Daoy (cell line): Measurements from ENCODE around the gene GPR152. TPM values are rescaled to one million over a fixed set of nuclear protein-coding genes. Genes with fewer than 3 reads are reported as not detected.
"Not testable (repeated sequence)": the region's sequence is repeated elsewhere in the genome, so short reads cannot be mapped to it uniquely, and the experiment has no call there.

Experiments
- DNase-seq: peaks from one replicate; pipeline ENCODE4 v3.0.0-alpha.2; 2015; ENCODE audit warnings: low read depth
- total RNA-seq: library from RNA; depleted of rRNA; stranded (reverse); fragments of >200 nt; shearing (Covaris generic); gene quantifications from 2 replicates; pipeline ENCODE4 v1.2.3, GENCODE V29; 2014

The GPR152 gene
- total RNA-seq, 1 experiment from 2014 or later = not detected

DNA sequence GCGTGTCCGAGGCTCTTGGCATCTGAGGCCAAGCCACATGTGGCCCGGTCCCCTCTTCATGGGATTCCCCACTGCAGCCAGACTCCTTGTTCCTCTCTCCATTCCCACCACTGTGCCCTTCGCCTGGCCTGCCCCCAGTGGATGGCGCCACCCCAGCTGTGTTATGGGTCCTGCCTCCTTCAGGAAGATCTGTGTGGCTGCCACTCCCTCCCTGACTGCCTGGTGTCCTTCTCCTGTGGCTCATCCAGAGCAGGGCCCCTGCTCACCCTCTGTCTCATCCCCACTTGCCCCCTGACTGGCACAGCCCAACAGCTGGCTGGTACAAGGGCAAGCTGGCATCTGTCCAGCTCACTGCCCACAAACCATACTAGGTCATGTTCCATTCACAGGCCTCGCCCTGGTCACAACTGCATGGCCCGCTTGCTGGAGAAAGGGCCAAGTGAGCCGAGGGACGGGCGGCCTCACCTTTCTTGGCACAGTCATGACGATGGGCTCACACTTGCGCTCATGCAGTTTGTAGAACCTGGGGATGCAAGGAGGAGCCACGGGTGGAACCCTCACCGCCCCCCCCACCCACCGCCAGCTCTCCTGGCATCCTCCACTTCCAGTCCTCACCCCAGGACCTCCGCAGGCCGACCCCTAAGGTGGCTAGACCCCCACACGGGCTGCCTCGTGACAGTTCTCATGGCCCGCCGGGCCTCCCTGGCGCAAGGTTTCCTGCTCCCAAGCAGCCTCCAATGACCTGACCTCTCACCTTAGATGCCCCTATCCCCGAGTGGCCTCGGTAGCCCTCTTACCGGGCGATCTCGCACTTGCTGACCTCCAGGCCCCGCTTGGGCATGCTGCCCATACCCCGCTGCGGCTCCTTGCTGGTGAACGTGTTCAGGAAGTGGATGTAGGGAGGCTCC lies 13.0 kb downstream of the GPR152 start:
- DNase-seq = peak; percentile 49

DNA sequence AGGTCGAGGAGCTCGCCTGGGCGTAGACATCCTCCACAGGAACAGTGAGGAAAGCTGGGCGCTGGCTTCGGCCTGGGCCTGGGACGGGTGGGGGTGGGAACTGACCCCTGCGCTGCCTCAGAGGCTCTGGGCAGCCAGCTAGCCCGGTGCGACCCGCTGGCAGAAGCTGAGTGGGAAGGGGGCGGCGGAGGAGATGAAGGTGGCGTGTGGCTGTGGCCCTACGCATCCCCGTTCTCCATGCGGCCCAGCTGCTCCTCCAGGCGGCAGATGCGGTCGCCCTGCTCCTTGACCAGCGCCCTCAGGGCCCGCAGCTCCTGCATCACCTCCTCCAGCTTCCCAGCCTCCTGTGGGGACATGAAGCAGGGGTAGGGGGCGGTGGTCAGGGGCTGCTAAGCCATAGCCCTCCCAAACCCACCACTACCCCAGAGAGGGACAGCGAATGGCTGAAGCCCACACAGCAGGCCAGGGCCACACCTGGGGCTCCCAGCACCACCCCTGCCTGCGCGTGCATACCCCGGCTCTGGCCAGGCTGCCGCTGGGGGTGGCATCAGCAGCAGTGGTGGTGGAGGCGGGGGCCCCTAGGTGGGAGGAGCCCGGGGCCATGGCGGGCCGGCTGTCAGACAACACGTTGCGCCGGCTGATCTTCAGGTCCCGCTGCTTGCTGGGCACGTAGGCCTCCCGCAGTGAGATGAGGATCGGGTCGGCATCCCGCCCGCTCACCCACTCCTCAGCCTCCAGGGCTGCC lies 14.2 kb downstream of the GPR152 start:
- DNase-seq = no peak

DNA sequence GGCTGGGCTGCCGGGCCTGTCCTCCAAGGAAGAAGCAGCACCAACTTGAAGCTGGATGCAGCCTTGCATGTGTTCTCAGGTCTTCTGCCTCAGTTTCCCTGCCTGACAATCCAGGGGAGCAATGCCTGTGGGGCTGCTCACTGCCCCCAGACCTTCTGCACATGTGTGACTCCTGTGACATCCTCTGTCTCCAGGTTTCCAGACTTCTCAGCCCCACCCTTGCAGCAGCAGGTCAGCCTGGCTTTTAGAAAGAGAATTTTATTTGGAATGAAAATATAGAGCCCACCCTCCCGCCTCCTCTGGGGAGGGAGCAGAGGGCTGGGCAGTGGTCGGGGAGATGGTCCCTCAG lies 14.7 kb downstream of the GPR152 start:
- no peak for DNase-seq

DNA sequence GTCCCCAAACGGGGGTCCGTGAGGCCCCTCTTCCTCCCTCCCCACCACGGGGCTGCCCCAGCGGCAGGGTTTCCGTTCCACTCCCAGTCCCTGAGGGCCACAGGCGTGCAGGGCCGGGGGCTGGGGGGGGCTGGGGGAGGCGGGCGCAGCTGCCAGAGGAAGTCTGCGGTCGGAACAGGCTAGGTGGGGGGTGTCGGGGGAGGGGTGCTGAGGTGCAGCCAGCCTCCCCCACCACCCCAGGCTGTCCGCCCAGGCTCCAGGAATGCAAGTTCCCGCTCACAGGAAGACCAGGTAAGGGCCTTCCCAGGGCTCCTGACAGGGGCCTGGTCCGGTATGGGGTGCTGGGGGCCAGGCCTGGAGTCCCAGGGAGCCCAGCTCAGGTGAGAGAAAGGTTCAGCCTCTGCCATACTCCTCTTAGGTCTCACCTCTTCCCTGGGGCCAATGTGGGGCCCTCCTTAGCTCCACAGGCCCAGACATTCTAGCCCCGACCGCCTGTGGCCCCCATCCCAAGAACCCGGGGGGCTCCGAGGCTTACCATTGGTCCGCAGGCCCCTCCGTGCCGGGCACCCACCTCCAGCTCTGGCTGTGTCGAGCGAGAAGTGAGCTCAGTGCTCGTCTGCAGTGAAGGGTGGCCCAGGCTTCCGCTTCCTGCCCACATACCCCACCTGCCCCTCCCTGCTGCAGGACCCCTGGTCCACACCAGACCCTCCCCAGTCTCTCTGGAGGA lies 15.3 kb downstream of the GPR152 start, which contains the start of gene PTPRCAP:
PTPRCAP (minus strand) TSS at position 601 of the 727 bp plus-strand sequence; CDS start at position 538, 63 bp downstream.
- no peak for DNase-seq

DNA sequence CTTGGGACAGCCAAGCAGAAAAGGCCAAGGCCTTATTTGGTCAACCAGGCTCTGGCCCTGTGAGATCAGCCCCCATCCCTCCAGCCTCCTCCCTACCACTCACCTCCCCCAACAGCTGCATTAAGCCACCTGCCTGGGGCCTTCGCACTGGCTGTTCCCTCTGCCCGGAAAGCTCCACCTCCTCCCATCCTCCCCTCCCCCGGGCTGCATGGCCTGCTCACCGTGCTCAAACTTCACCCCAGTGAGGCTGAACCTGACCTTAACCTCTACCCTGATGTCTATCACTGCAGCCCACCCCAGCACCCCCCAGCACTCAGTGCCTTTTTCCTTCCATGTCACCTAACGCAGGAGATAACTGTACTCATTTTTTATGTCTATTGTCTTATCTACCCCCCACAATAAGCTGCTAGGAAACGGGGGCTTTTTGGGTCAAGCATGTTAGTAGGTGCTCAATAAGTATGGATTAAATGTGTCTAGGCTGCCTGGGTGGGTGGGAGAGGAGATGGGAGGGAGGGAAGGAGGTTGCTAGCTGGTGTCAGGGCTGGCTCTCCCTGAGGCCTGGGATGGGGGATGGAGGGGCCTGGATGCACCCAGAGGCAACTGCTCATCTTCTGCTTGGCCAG lies 16.0 kb downstream of the GPR152 start:
- DNase-seq = no peak

DNA sequence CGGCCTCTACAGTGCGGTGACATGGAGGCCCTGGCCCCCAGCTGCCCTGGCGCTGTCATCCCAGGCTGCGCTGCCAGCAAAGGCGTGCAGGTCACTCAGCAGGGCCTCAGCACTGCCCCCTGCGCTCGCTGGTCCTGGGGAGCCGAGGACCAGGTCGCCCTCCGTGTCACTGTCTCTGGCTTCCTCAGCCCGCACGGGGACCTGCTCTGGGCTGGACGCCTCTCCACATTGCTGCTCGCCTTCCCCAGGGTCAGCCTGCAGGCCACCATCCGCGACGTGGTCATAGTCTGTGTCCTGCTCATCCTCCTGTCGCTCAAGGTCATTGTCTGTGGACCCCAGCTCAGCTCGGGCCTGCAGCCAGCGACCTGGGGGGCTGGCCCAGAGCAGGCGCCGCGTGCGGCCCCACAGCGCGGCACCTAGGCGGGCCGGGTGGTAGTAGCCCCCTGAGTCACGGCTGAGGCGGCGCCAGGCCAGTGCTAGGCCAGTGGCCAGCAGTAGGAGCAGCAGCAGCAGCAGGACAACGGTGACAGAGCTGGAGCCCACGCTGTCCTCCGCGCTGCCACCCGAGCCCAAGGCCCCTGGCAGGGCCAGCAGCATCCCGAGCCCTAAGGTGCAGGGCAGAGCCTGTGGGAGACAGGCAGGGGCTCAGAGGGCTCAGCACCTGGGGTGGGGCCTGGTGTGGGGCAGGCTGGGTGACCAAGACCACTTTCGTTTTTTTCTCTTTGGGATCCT lies 16.6 kb downstream of the GPR152 start:
- no peak for DNase-seq

DNA sequence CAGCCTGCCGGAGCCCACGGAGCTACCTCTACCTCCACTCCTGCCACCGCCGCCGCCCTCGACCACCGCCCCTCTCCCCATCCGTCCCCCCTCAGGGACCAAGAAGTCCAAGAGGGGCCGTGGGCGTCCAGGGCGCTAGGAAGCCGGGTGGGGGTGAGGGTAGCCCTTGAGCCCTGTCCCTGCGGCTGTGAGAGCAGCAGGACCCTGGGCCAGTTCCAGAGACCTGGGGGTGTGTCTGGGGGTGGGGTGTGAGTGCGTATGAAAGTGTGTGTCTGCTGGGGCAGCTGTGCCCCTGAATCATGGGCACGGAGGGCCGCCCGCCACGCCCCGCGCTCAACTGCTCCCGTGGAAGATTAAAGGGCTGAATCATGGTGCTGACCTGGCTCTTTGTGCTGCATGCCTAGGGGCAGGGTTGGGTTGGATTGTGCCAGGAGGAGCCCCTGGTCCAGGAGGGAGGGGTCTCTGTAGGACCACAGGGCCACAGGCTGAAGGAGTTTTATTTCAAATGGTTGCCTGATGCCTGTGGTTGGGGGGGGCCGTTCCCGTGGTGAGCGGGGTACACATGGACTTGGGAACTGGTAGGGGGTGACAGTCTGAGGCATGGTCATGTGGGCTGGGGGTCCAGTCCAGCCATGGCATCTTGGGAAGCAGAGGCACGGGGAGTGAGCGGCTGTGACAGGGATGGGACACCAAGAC lies 17.4 kb downstream of the GPR152 start:
- no peak for DNase-seq

DNA sequence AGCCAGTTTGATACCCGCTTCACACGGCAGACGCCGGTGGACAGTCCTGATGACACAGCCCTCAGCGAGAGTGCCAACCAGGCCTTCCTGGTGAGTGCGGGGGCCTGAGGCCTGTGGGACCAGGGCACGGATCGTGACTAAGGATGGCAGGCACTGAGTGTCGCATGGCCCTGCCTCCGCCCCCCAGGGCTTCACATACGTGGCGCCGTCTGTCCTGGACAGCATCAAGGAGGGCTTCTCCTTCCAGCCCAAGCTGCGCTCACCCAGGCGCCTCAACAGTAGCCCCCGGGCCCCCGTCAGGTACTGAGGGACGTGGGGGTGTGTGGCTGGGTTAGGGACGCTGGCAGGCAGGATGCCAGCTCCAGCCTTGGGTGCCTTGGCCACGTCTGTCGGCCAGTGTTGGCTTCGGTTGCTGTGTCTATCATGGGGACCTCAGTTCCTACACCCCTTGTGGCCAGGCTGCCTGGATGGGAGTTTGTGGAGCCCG lies 18.1 kb downstream of the GPR152 start:
- DNase-seq = no peak

DNA sequence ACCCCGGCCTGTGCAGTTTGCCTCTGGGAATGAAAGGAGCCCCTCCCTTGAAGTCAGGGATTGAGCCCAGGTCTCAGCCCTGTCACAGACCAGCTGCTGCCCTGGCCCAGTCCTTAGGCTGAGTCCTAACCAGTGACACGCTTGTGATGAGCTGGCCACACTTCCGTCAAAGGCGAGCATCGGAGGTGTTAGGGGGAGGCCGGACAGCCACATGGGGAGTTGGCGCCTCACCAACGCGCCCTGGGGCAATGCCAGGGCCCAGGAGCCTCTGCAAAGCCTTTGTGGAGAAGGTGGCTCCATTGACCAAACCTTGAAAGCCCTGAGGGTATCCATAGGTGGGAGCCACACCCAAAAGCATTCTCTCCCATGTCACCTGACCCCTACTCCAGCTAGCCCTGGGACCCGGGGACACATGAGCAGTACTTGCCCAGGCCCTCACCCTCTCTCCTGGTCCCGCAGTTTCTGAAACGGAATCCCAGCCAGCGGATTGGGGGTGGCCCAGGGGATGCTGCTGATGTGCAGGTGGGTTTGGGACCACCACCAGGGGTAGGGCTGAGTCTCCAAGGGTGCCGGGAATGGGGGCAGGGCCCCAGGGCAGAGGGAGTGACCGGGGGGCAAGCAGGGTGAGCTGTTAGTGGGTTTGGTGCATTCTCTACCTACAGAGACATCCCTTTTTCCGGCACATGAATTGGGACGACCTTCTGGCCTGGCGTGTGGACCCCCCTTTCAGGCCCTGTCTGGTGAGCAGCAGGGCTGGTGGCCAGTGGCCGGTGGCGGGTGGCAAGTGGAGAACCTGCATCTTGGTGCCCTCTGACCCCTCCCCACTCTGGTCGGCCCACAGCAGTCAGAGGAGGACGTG lies 18.8 kb downstream of the GPR152 start:
- no peak for DNase-seq

DNA sequence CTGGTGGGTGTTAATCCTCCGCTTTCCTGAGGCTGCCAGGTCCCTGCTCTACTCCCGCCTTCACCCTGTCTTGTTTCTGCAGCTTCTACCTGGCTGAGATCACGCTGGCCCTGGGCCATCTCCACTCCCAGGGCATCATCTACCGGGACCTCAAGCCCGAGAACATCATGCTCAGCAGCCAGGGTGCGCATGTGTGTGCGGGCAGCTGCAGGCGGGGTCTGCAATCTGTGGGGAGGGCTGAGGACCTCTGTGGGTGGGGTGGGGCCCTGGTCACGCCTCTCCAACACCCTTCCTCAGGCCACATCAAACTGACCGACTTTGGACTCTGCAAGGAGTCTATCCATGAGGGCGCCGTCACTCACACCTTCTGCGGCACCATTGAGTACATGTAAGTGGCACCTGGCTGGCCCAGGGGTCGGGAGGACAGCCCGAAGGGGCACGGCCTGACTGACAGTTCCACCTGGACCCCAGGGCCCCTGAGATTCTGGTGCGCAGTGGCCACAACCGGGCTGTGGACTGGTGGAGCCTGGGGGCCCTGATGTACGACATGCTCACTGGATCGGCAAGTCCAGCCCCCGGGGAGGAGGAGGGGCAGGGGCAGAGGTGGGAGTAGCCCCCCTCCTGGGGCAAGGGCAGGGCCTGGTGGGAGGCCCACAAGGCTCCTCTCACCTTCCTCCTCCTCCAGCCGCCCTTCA lies 19.7 kb downstream of the GPR152 start:
- DNase-seq = no peak

DNA sequence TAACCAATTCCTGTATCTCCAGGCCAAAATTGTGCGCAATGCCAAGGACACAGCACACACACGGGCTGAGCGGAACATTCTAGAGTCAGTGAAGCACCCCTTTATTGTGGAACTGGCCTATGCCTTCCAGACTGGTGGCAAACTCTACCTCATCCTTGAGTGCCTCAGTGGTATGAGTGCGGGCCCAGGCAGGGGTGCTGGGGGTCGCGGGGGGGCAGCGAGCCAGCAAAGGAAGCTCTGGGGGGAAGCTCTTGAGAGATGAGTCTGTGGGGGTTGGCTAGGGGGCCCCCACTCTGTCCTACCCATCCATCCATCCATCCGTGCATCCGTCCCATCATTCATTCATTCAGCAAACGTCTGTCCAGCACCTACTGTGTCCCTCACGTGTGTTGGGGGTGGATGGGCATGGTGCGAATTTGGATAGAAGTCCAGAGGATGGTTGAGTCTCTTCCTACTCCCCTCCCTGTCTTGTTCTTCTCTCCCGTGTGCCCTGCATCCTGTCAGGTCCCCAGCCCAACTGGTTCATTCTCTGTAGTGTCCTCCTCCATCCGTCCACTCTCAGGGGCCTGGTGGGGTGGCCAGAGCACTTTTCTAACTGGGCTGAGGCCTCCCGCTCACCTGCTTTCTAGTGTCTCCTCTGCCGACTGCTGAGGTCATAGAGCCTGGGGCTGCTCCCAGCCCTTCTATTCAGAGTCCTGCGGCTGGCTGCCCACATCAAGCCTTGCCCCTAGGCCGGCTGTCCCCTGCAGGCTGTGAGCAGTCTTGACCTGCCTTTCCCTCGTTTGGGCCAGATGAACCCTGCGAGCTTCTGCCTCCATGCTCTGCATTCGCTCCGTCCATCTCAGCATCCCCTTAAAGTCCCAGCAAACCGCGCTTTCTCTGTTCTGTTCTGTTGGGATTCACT lies 20.9 kb downstream of the GPR152 start:
- no peak for DNase-seq

DNA sequence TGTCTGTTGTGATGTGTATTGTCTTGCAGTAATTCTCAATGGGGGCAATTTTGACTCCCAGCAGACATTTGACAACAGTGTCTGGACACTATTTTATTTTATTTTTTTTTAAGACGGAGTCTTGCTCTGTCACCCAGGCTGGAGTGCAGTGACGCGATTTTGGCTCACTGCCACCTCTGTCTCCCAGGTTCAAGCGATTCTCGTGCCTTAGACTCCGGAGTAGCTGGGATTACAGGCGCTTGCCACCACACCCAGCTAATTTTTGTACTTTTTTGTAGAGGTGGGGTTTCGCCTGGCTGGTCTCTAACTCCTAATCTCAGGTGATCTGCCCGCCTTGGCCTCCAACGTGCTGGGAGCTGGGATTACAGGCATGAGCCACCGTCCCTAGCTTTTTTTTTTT lies 22.8 kb downstream of the GPR152 start:
- no peak for DNase-seq

DNA sequence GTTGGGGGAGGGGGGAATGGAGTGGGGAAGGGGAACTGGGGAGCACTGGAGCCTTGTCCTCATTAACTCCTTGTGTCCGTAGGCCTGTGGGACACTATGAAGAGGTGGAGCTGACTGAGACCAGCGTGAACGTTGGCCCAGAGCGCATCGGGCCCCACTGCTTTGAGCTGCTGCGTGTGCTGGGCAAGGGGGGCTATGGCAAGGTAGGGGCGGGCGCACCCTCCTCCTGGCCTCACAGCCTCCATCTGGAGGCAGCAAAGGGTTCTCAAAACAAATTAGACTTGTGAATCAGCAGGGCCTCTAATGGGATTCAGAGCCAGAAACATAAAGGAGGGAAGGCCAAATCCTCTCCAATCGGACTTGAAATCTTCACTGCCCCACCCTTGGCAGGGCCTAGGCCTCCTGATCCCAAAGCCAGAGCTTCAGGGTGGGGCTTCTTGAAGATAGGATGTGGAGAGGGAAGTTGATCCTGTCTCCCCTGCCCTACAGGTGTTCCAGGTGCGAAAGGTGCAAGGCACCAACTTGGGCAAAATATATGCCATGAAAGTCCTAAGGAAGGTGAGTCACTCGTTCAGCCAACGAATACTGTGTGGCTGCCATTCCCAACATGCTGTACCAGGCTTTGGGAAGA lies 23.4 kb downstream of the GPR152 start:
- DNase-seq = no peak

DNA sequence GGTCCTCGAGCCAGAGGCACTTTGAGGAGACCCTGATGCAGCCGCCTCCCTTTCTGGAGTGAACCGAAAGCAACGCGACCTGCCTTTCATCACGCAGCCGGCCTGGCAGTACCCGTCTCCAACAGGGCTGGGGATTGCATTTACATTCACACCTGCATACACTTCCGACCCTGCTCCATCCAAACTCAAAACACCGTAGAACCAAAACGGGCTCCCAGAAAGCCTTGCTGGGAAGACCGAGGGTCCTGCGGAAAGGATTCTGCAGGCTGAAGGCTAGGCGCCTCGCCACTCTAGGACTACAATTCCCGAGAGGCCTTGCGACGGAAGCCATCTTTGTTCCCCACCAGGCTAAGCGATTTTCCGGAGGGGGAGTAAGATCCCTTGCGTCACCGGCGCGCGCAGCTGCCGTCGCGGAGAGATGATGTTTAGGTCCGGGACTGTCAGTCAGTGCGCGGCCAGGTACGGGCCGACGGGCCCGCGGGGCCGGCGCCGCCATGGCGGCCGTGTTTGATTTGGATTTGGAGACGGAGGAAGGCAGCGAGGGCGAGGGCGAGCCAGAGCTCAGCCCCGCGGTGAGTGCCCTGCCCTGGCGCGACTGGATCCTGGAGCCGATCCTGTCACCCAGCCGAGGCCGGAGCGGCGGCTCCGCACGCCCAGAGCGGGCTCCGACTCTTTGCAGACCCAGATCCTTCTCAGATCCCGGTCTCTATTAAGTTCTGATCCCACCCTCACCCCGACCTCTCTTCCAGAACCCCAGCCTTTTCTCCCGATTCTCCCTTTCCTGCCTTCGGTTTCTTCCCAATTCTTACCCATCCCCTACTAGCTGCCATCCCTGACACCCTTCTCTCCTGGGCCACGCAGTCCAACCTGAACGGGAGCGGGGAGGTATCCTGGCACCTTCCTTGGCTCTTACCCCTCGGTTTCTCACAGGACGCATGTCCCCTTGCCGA lies 24.2 kb downstream of the GPR152 start, which contains the start of gene RPS6KB2:
RPS6KB2 (plus strand) TSS at position 443 of the 950 bp plus-strand sequence; CDS start at position 495, 52 bp downstream.
- peak; percentile 97 for DNase-seq

DNA sequence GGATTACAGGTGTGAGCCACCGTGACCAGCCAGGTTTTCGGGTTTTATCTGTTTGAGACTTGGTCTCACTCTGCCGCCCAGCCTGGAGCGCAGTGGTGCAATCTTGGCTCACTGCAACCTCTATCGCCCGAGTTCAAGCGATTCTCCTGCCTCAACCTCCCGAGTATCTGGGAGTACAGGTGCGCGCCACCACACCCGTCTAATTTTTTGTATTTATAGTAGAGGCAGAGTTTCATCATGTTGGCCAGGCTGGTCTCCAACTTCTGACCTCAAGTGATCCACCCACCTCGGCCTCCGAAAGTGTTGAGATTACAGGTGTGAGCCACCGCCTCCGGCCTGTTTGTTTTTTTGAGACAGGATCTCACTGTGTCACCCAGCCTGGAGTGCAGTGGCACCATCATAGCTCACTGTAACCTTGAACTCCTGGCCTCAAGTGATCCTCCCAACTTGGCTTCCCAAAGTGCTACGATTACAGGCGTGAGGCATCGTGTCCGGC lies 25.1 kb downstream of the GPR152 start:
- not testable (repeated sequence) for DNase-seq
